Mucosa of rectum (tissue), 2 donors: ENCODE measurements around the gene NEDD4.

ENCODE experiments used
- H3K27ac ChIP-seq, 2 donors: one replicate each; pipeline ENCODE4 v1.7.0; 2013; ENCODE audit warnings: inconsistent platforms in 2 of 2, low read depth in 2 of 2, low read length in 2 of 2
- H3K27me3 ChIP-seq, 2 donors: one replicate each; pipeline ENCODE4 v1.7.0; 2013; ENCODE audit warnings: low read length in 2 of 2; ENCODE audit not compliant: control insufficient read depth in 2 of 2, insufficient read depth in 2 of 2
- H3K36me3 ChIP-seq, 2 donors: one replicate each; pipeline ENCODE4 v1.7.0; 2013; ENCODE audit warnings: low read length in 2 of 2; ENCODE audit not compliant: control insufficient read depth in 2 of 2, insufficient read depth in 2 of 2
- H3K4me1 ChIP-seq, 2 donors: one replicate each; pipeline ENCODE4 v1.7.0; 2013; ENCODE audit warnings: low read length in 2 of 2, mild to moderate bottlenecking in 1 of 2; ENCODE audit not compliant: control insufficient read depth in 2 of 2, insufficient read depth in 2 of 2
- H3K4me3 ChIP-seq, 2 donors: one replicate each; pipeline ENCODE4 v1.7.0; 2013; ENCODE audit warnings: low read length in 2 of 2
- H3K9ac ChIP-seq, 2 donors: one replicate each; pipeline ENCODE4 v1.7.0; 2013; ENCODE audit warnings: low read length in 2 of 2, low read depth in 1 of 2, mild to moderate bottlenecking in 1 of 2
- H3K9me3 ChIP-seq, 2 donors: one replicate each; pipeline ENCODE4 v1.7.0; 2013; ENCODE audit warnings: low read length in 2 of 2; ENCODE audit not compliant: control insufficient read depth in 2 of 2
- donor health status: healthy.
- donor health status: Normal muscosa, but diverticular disease.

NEDD4 gene

GRCh38 chr15:55991802-55992768 lies 1.3 kb downstream of the NEDD4 start:
- Histone ChIP-seq H3K27ac (no peak overlapping the region), H3K9me3 (no peaks in the 10 kb centered on the region), H3K4me1 (peaks cover 0 to 3% of the 10 kb centered on the region in 2 donors), H3K36me3 (no peaks in the 10 kb centered on the region), H3K4me3 (peak overlapping the region in 1 of 2 donors; percentile 78), H3K9ac (peak overlapping the region in 1 of 2 donors; percentile 54), H3K27me3 (no peaks in the 10 kb centered on the region)

GRCh38 chr15:55990998-55991397 lies 2.4 kb downstream of the NEDD4 start:
- H3K4me3 ChIP-seq: no peak overlapping the region
- no peaks in the 10 kb centered on the region for H3K36me3 ChIP-seq
- no peak overlapping the region for H3K9ac ChIP-seq
- no peak overlapping the region for H3K27ac ChIP-seq
- no peaks in the 10 kb centered on the region for H3K9me3 ChIP-seq
- peaks cover 0 to 3% of the 10 kb centered on the region in 2 donors for H3K4me1 ChIP-seq
- no peaks in the 10 kb centered on the region for H3K27me3 ChIP-seq

- Histone ChIP-seq H3K36me3 (no peaks in the 10 kb centered on the region), H3K27me3 (no peaks in the 10 kb centered on the region), H3K9ac (no peak overlapping the region), H3K9me3 (no peaks in the 10 kb centered on the region), H3K4me1 (peaks cover 0 to 3% of the 10 kb centered on the region in 2 donors), H3K27ac (no peak overlapping the region), H3K4me3 (no peak overlapping the region)
These were observed 2.9 kb downstream of the NEDD4 start for GRCh38 chr15:55990516-55990915.

DNA sequence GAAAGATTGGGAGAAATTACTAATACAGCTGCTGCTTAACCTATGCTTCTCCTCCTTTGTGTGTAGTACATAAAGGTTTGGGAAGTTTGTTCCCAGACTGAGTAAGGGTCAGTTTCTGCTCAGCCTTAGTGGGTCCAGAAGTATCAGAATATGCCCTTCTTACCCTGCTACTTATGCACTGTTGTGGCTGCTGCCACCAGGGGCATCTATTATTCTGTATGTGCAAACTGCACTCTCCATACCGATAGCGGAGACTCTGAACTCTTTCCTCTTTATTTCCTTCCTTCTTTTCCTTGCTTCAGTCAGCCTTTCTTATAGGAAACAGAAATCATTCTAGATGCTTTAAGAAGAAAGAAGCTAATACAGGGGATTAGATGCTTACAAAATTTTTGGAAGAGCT lies 4.0 kb downstream of the NEDD4 start:
- Histone ChIP-seq H3K9me3 (no peaks in the 10 kb centered on the region), H3K4me1 (peaks cover 0 to 3% of the 10 kb centered on the region in 2 donors), H3K27me3 (no peaks in the 10 kb centered on the region), H3K36me3 (no peaks in the 10 kb centered on the region), H3K27ac (no peak overlapping the region), H3K4me3 (no peak overlapping the region), H3K9ac (no peak overlapping the region)

DNA sequence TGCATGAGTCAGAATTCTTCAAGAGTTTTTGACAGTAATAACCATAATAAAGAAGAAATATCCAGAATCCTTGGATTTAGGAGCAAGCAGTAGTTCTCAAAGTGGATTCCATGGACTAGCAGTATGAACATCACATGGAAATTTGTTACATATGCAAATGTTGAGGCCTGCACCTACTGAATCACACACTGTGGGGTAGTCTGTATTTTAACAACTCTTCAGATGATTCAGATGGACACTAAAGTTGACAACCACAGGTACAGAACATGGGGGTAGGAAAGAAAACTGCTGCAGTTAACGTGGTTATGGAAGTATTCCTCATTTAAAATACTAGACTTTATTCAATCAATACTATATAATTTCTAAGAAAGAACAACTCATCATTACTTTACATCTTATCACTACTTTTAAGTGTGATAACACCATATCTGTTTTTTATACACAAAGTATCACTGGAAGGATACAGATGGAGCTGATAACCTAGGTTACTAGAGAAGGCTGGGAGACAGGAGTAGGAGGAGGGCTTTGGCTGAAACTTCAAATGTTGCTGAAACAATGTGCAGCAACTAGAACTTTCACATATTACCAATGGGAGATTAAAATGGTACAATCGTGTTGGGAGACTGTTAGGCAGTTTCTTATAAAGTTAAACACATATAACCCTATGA lies 11.7 kb downstream of the NEDD4 start:
- no peak overlapping the region for H3K27ac ChIP-seq
- H3K4me1 ChIP-seq: no peaks in the 10 kb centered on the region

GRCh38 chr15:55980511-55980910 lies 12.9 kb downstream of the NEDD4 start:
- Histone ChIP-seq H3K36me3 (no peaks in the 10 kb centered on the region), H3K27ac (no peak overlapping the region), H3K9me3 (no peaks in the 10 kb centered on the region), H3K4me3 (no peak overlapping the region), H3K9ac (no peak overlapping the region), H3K27me3 (no peaks in the 10 kb centered on the region), H3K4me1 (no peaks in the 10 kb centered on the region)

More for the DNA sequence above, 11.7 kb downstream of the NEDD4 start:
- H3K4me3 ChIP-seq: no peak overlapping the region
- no peaks in the 10 kb centered on the region for H3K27me3 ChIP-seq
- H3K9ac ChIP-seq: no peak overlapping the region
- no peaks in the 10 kb centered on the region for H3K36me3 ChIP-seq
- no peaks in the 10 kb centered on the region for H3K9me3 ChIP-seq

DNA sequence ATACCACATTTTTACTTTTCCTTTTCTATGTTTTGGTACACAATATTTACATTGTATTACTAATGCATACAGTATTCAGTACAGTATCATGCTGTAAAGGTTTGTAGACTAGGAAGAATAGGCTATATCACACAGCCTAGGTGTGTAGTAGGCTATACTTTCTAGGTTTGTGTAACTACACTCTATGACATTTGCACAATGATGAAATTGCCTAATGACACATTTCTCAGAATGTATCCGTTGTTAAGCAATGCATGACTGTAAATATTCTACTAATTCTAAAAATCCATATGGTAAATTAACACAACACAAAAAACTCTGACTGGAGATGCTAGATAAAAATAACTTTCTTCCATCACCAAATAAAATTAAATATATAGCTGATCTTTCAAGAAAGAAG lies 16.2 kb downstream of the NEDD4 start:
- H3K36me3 ChIP-seq: no peaks in the 10 kb centered on the region

DNA sequence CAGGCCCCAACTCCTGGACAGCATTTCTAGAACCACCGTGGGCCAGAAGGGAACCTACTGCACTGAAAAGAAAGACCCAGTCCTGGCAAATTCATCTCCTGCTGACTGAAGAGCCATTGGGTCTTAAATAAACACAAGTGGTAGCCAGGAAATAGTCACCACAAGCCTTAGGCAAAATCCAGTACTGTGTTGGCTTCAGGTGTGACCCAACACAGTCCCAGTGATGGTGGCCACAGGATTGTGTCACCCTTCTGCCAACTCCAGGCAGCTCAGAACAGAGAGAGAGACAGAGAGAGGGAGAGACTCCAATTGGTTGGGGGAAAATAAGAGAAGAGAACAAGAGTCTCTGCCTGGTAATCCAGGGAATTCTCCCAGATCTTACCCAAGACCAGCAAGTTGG lies 23.1 kb downstream of the NEDD4 start:
- H3K9ac ChIP-seq: no peak overlapping the region

More for the DNA sequence above, 16.2 kb downstream of the NEDD4 start:
- Histone ChIP-seq H3K4me3 (no peak overlapping the region), H3K9ac (no peak overlapping the region), H3K4me1 (no peaks in the 10 kb centered on the region), H3K27ac (no peak overlapping the region), H3K27me3 (no peaks in the 10 kb centered on the region), H3K9me3 (no peaks in the 10 kb centered on the region)

DNA sequence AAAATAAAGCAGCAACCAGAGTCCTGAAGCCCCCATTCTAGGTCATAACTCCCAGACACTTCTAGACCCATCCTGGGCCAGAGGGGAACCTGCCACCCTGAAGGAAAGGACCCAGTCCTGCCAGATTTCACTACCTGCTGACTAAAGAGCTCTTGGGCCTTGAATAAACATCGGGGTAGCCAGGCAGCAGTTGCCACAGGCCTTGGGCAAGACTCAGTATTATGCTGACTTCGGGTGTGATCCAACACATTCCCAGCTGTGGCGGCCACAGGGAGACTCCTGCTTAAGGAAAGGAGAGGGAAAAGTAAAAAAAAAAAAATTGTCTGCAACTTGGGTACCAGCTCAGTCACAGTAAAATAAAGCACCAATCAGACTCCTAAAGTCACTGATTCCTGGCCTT lies 23.8 kb downstream of the NEDD4 start:
- H3K4me3 ChIP-seq: no peak overlapping the region
- no peaks in the 10 kb centered on the region for H3K36me3 ChIP-seq
- H3K27ac ChIP-seq: no peak overlapping the region
- no peaks in the 10 kb centered on the region for H3K9me3 ChIP-seq
- H3K9ac ChIP-seq: no peak overlapping the region
- H3K4me1 ChIP-seq: no peaks in the 10 kb centered on the region
- no peaks in the 10 kb centered on the region for H3K27me3 ChIP-seq

More for the DNA sequence above, 23.1 kb downstream of the NEDD4 start:
- Histone ChIP-seq H3K27me3 (no peaks in the 10 kb centered on the region), H3K9me3 (no peaks in the 10 kb centered on the region), H3K4me1 (no peaks in the 10 kb centered on the region), H3K4me3 (no peak overlapping the region), H3K27ac (no peak overlapping the region), H3K36me3 (no peaks in the 10 kb centered on the region)

GRCh38 chr15:55968923-55969322 lies 24.5 kb downstream of the NEDD4 start:
- Histone ChIP-seq H3K9ac (no peak overlapping the region), H3K4me3 (no peak overlapping the region), H3K4me1 (no peaks in the 10 kb centered on the region), H3K27me3 (no peaks in the 10 kb centered on the region), H3K9me3 (no peaks in the 10 kb centered on the region), H3K36me3 (no peaks in the 10 kb centered on the region), H3K27ac (no peak overlapping the region)
